H1 (cell line): Measurements from ENCODE around the gene SUDS3. TPM values are rescaled to one million over a fixed set of nuclear protein-coding genes. Genes with fewer than 3 reads are reported as not detected.

Source experiments
- CTCF ChIA-PET: fragments of 300-600 bp; sonication (Branson Sonifier 250); formaldehyde crosslinking; loops from one replicate; lab custom pipeline; 2021; ENCODE audit not compliant: partially characterized antibody; lab: Charles Lee
- POLR2A ChIA-PET: fragments of 300-600 bp; sonication (Branson Sonifier 250); formaldehyde crosslinking; loops from one replicate; lab custom pipeline; 2021; ENCODE audit warnings: inconsistent platforms; ENCODE audit not compliant: partially characterized antibody; lab: Charles Lee
- DNase-seq, 2 experiments: peaks; one replicate each; pipeline versions ENCODE4 v3.0.0 to v3.0.0-alpha.2; 2010 to 2022; ENCODE audit warnings: low spot score in 2 of 2, low read depth in 1 of 2, mixed read lengths in 1 of 2
- FAIRE-seq: peaks from 2 replicates; lab custom pipeline; 2011; peaks lifted over from hg19 to GRCh38; lab: Jason Lieb, UNC
- H2AFZ ChIP-seq: 2 replicates; pipeline ENCODE4 v1.8.1; 2012; ENCODE audit warnings: low read length, inconsistent platforms
- H2AK5ac ChIP-seq: 2 replicates; pipeline ENCODE4 v1.6.1; 2013; ENCODE audit warnings: low read depth, low read length
- H2BK120ac ChIP-seq: replicated peaks from 2 replicates; pipeline ENCODE3; 2013; ENCODE audit warnings: low read depth, low read length, inconsistent platforms
- H2BK12ac ChIP-seq: 2 replicates; pipeline ENCODE4 v1.6.1; 2013; ENCODE audit warnings: low read depth, low read length
- H2BK15ac ChIP-seq: 2 replicates; pipeline ENCODE4 v1.6.1; 2013; ENCODE audit warnings: low read length
- H2BK20ac ChIP-seq: 2 replicates; pipeline ENCODE4 v1.6.1; 2013; ENCODE audit warnings: low read length
- H2BK5ac ChIP-seq: 2 replicates; pipeline ENCODE4 v1.6.1; 2013; ENCODE audit warnings: low read depth, low read length
- H3K14ac ChIP-seq: 2 replicates; pipeline ENCODE4 v1.6.1; 2013; ENCODE audit warnings: inconsistent platforms; ENCODE audit not compliant: insufficient read length
- H3K18ac ChIP-seq: 2 replicates; pipeline ENCODE4 v1.6.1; 2013; ENCODE audit warnings: low read length; ENCODE audit errors: extremely low read depth
- H3K23ac ChIP-seq: 2 replicates; pipeline ENCODE4 v1.6.1; 2013; ENCODE audit warnings: inconsistent platforms; ENCODE audit not compliant: insufficient read length
- H3K23me2 ChIP-seq: 2 replicates; pipeline ENCODE4 v1.6.1; 2013; ENCODE audit warnings: low read depth, low read length
- H3K27ac ChIP-seq: 2 replicates; pipeline ENCODE4 v1.6.1; 2011; ENCODE audit warnings: low read depth, low read length, inconsistent platforms
- H3K27me3 ChIP-seq, 4 experiments: replicated peaks in 1 of 4; 1 replicate in 1 of 4; 2 replicates in 3 of 4; pipeline versions ENCODE4 v1.6.1 to v1.8.1; 2011 to 2013; ENCODE audit warnings: low read length in 3 of 4, mild to moderate bottlenecking in 3 of 4, inconsistent platforms in 2 of 4, mixed read lengths in 2 of 4, moderate library complexity in 1 of 4; ENCODE audit not compliant: control insufficient read depth in 3 of 4, insufficient read depth in 3 of 4; ENCODE audit errors: extremely low read depth in 1 of 4
- H3K36me3 ChIP-seq, 4 experiments: 2 replicates each; pipeline versions ENCODE4 v1.6.1 to v1.8.1; 2011 to 2013; ENCODE audit warnings: mild to moderate bottlenecking in 4 of 4, low read length in 3 of 4, moderate library complexity in 2 of 4, control low read depth in 1 of 4, inconsistent platforms in 1 of 4; ENCODE audit not compliant: insufficient read depth in 4 of 4, control insufficient read depth in 2 of 4
- H3K4ac ChIP-seq: replicated peaks from 2 replicates; pipeline ENCODE3; 2013; ENCODE audit warnings: low read length, low read depth, mixed read lengths, inconsistent platforms; ENCODE audit not compliant: insufficient read length
- H3K4me1 ChIP-seq, 4 experiments: replicated peaks in 1 of 4; 1 replicate in 1 of 4; 2 replicates in 3 of 4; pipeline versions ENCODE4 v1.6.1 to v1.8.1; 2011 to 2013; ENCODE audit warnings: low read length in 3 of 4, inconsistent platforms in 2 of 4, mixed read lengths in 1 of 4; ENCODE audit not compliant: insufficient read depth in 4 of 4, control insufficient read depth in 3 of 4
- H3K4me2 ChIP-seq, 2 experiments: 2 replicates each; pipeline versions ENCODE4 v1.6.1 to v1.8.1; 2011 to 2013; ENCODE audit warnings: low read depth in 2 of 2, low read length in 2 of 2, control low read depth in 1 of 2, inconsistent platforms in 1 of 2, mild to moderate bottlenecking in 1 of 2; ENCODE audit not compliant: insufficient read depth in 1 of 2
- H3K4me3 ChIP-seq, 4 experiments: fragments of 200-600, 300-600 bp in 1 of 4; sonication (generic), shearing (Covaris generic), sonication (Bioruptor Twin) in 1 of 4; 2 replicates each; pipeline versions ENCODE4 v1.5.1 to v1.8.1; 2011 to 2016; ENCODE audit warnings: low read length in 4 of 4, low read depth in 3 of 4, control low read depth in 2 of 4, inconsistent platforms in 2 of 4, mild to moderate bottlenecking in 2 of 4, mixed read lengths in 1 of 4, moderate library complexity in 1 of 4; ENCODE audit not compliant: insufficient read depth in 2 of 4; ENCODE audit errors: extremely low read depth in 1 of 4
- H3K56ac ChIP-seq: replicated peaks from 2 replicates; pipeline ENCODE3; 2013; ENCODE audit warnings: low read depth, mild to moderate bottlenecking, mixed read lengths, low read length, inconsistent platforms; ENCODE audit not compliant: insufficient read length
- H3K79me1 ChIP-seq: 2 replicates; pipeline ENCODE4 v1.6.1; 2013; ENCODE audit warnings: low read depth, low read length, control low read depth
- H3K79me2 ChIP-seq, 2 experiments: 2 replicates each; pipeline versions ENCODE4 v1.6.1 to v1.8.1; 2012 to 2013; ENCODE audit warnings: low read length in 2 of 2, mild to moderate bottlenecking in 2 of 2, inconsistent platforms in 1 of 2; ENCODE audit not compliant: insufficient read depth in 2 of 2, control insufficient read depth in 1 of 2
- H3K9ac ChIP-seq, 4 experiments: replicated peaks in 1 of 4; 1 replicate in 1 of 4; 2 replicates in 3 of 4; pipeline versions ENCODE4 v1.6.1 to v1.8.1; 2011 to 2013; ENCODE audit warnings: low read depth in 3 of 4, low read length in 3 of 4, control low read depth in 2 of 4, mild to moderate bottlenecking in 2 of 4, moderate library complexity in 2 of 4, inconsistent platforms in 1 of 4; ENCODE audit errors: extremely low read depth in 1 of 4
- H3K9me3 ChIP-seq, 2 experiments: 2 replicates each; pipeline versions ENCODE4 v1.6.1 to v1.8.1; 2012 to 2013; ENCODE audit warnings: mild to moderate bottlenecking in 2 of 2, moderate library complexity in 2 of 2, control low read depth in 1 of 2, inconsistent platforms in 1 of 2, low read depth in 1 of 2, low read length in 1 of 2, mixed read lengths in 1 of 2; ENCODE audit not compliant: insufficient read depth in 2 of 2
- H4K20me1 ChIP-seq, 2 experiments: replicated peaks in 1 of 2; 2 replicates each; pipeline versions ENCODE3 to v1.8.1; 2011 to 2013; ENCODE audit warnings: inconsistent platforms in 2 of 2, low read length in 2 of 2, mild to moderate bottlenecking in 1 of 2; ENCODE audit not compliant: insufficient read depth in 2 of 2, control insufficient read depth in 1 of 2
- H4K5ac ChIP-seq: 2 replicates; pipeline ENCODE4 v1.6.1; 2013; ENCODE audit warnings: low read length, low read depth, mixed read lengths, inconsistent platforms; ENCODE audit not compliant: insufficient read length
- H4K8ac ChIP-seq: 2 replicates; pipeline ENCODE4 v1.8.0; 2013; ENCODE audit warnings: mild to moderate bottlenecking, moderate library complexity, low read length, inconsistent platforms; ENCODE audit not compliant: insufficient read depth; ENCODE audit errors: extremely low read depth
- H4K91ac ChIP-seq: replicated peaks from 2 replicates; pipeline ENCODE3; 2013; ENCODE audit warnings: low read length, mixed read lengths, inconsistent platforms; ENCODE audit not compliant: insufficient read length
- BRCA1 ChIP-seq: IDR thresholded peaks from 2 replicates; pipeline ENCODE4 v1.6.1; 2012; ENCODE audit warnings: low read depth, low read length, improper control_type of control experiment
- CBX5 ChIP-seq: fragments of 300-800, 300-1000 bp; sonication (generic); IDR thresholded peaks from 2 replicates; pipeline ENCODE4 v1.7.1; 2016; ENCODE audit warnings: antibody characterized with exemption, low read length, low read depth
- CHD1 ChIP-seq: IDR thresholded peaks from 2 replicates; pipeline ENCODE4 v1.6.1; 2012; ENCODE audit warnings: low read depth, low read length, improper control_type of control experiment
- CHD2 ChIP-seq: IDR thresholded peaks from 2 replicates; pipeline ENCODE4 v1.6.1; 2012; ENCODE audit warnings: low read length, improper control_type of control experiment
- CTCF ChIP-seq, 3 experiments: IDR thresholded peaks; 1 replicate in 2 of 3; 2 replicates in 1 of 3; pipeline versions ENCODE4 v1.5.1 to v1.6.1; 2011; ENCODE audit warnings: low read length in 3 of 3, mild to moderate bottlenecking in 3 of 3, inconsistent platforms in 2 of 3, low read depth in 1 of 3, moderate library complexity in 1 of 3; ENCODE audit not compliant: insufficient read depth in 1 of 3; ENCODE audit errors: control extremely low read depth in 1 of 3
- EZH2 ChIP-seq: fragments of 200-600 bp; sonication (generic); IDR thresholded peaks from 2 replicates; pipeline ENCODE4 v1.7.1; 2012; ENCODE audit warnings: low read depth, mild to moderate bottlenecking, moderate library complexity, low read length, inconsistent platforms; ENCODE audit not compliant: severe bottlenecking
- GTF2F1 ChIP-seq: IDR thresholded peaks from 2 replicates; pipeline ENCODE4 v1.6.1; 2012; ENCODE audit warnings: low read depth, low read length, improper control_type of control experiment, borderline replicate concordance
- KDM1A ChIP-seq: fragments of 200-600, 300-600 bp; sonication (generic); IDR thresholded peaks from 2 replicates; pipeline ENCODE4 v1.7.1; 2016; ENCODE audit warnings: mild to moderate bottlenecking, low read length, borderline replicate concordance
- RBBP5 ChIP-seq: IDR thresholded peaks from 2 replicates; pipeline ENCODE4 v1.7.1; 2012; ENCODE audit warnings: low read depth, mild to moderate bottlenecking, inconsistent platforms, low read length, moderate library complexity, borderline replicate concordance
- RFX5 ChIP-seq: IDR thresholded peaks from 2 replicates; pipeline ENCODE4 v1.6.1; 2011; ENCODE audit warnings: low read depth, low read length, improper control_type of control experiment, borderline replicate concordance
- SRF ChIP-seq: IDR thresholded peaks from 2 replicates; pipeline ENCODE4 v1.6.1; 2011; ENCODE audit warnings: mild to moderate bottlenecking, low read depth, low read length, moderate library complexity
- ZNF274 ChIP-seq: IDR thresholded peaks from 2 replicates; pipeline ENCODE4 v1.7.0; 2012; ENCODE audit warnings: low read length, borderline replicate concordance; ENCODE audit errors: extremely low read depth
- WGBS, 2 experiments: shearing (Covaris generic) in 1 of 2; methylation state at CpG; one replicate each; pipeline versions ENCODE4 v1.1.6 to v1.1.7; 2013 to 2015; ENCODE audit warnings: low lambda C conversion rate in 2 of 2, mixed read lengths in 2 of 2, inconsistent platforms in 1 of 2, low coverage in 1 of 2, missing lambda C conversion rate in 1 of 2; ENCODE audit not compliant: insufficient replicate concordance in 2 of 2, insufficient coverage in 1 of 2, insufficient read length in 1 of 2; ENCODE audit errors: extremely low coverage in 1 of 2, missing lambda C conversion rate in 1 of 2; 5-methylcytosine and 5-hydroxymethylcytosine counted together
- polyA plus RNA-seq, 7 experiments: library from polyadenylated mRNA; depleted of rRNA in 3 of 7; stranded (reverse) in 5 of 7; unstranded in 2 of 7; fragments of >200 nt in 5 of 7; fragments of 200-250 nt in 2 of 7; gene quantifications; 1 replicate in 5 of 7; 2 replicates in 1 of 7; 4 replicates in 1 of 7; pipeline versions ENCODE4 v1.2.1 to v1.2.3, GENCODE V29; 2011 to 2013; ENCODE audit warnings: missing spikeins in 2 of 7, mixed read lengths in 2 of 7
- total RNA-seq: library from RNA; stranded (reverse); fragmentation: NEBNext Ultra II Directional; extraction: Animal tissue kit (Norgen Biotek cat#: 25700); gene quantifications from 2 replicates; pipeline ENCODE4 v1.2.1, GENCODE V29; 2021

Gene SUDS3
- total and polyA plus RNA-seq, 2 of the 8 experiments (the other 6 are each of a cell fraction or from before 2014, with no cell fraction given) = 30.0 to 58.7 TPM

GRCh38 chr12:118398940-118399339 is 22.6 kb downstream of the SUDS3 start:
- Histone ChIP-seq H2BK120ac (no peak overlapping the region), H3K27ac (0 out of 2 replicates have a peak overlapping the region, but pooled peaks have one; percentile 4)
- CTCF ChIA-PET = interaction anchor here (1.3 kb wide), 1 partner anchor 21 kb away, joined by 3 read pairs; no protein-coding TSS in a partner anchor
- TF ChIP-seq ZNF274 (no peak), RBBP5 (no peak), CHD1 (no peak), GTF2F1 (no peak), CHD2 (no peak), EZH2 (no peak), CTCF (IDR thresholded peaks at IDR 0.05; ENCODE audit: control extremely low read depth in 1 of 3, insufficient read depth in 1 of 3, low read depth in 1 of 3, low read length in 3 of 3) (no peak), CBX5 (no peak), KDM1A (no peak), SRF (no peak), RFX5 (no peak), BRCA1 (no peak)

More at GRCh38 chr12:118398940-118399339, 22.6 kb downstream of the SUDS3 start:
- H3K79me2 ChIP-seq = no peaks in the 10 kb centered on the region
- no peak overlapping the region for H3K18ac ChIP-seq
- H2BK5ac ChIP-seq = no peak overlapping the region; the same call in 1 of the 2 replicates
- DNase-seq = no peak
- no peak overlapping the region for H2AFZ ChIP-seq
- H4K5ac ChIP-seq = no peak overlapping the region
- no peaks in the 10 kb centered on the region for H3K9me3 ChIP-seq
- no peaks in the 10 kb centered on the region for H3K27me3 ChIP-seq
- no peak overlapping the region for H3K23ac ChIP-seq
- H3K56ac ChIP-seq = no peak overlapping the region
- no peak overlapping the region for H3K4me3 ChIP-seq
- H3K4me1 ChIP-seq = no peaks in the 10 kb centered on the region
- H4K20me1 ChIP-seq = peaks cover 0 to 5% of the 10 kb centered on the region in 2 experiments
- no peak overlapping the region for H3K9ac ChIP-seq
- no peak overlapping the region for H3K14ac ChIP-seq
- H2AK5ac ChIP-seq = no peak overlapping the region
- FAIRE-seq = no peak
- H2BK20ac ChIP-seq = no peak overlapping the region
- POLR2A ChIA-PET = interaction anchor here (1.1 kb wide), 1 partner anchor 228 kb away, joined by 3 read pairs; no protein-coding TSS in a partner anchor
- peaks cover 13 to 63% (median 47%) of the 10 kb centered on the region in 4 experiments for H3K36me3 ChIP-seq
- no peaks in the 10 kb centered on the region; the same call in none of the 2 replicates for H3K79me1 ChIP-seq
- 96% methylated on average over 5 of the region's 5 CpGs; no CpG with 5 or more reads in 1 of the 2 experiments for WGBS, 2 experiments
- H4K8ac ChIP-seq = no peak overlapping the region
- H2BK15ac ChIP-seq = no peak overlapping the region
- no peaks in the 10 kb centered on the region for H3K23me2 ChIP-seq
- H3K4ac ChIP-seq = no peak overlapping the region
- H3K4me2 ChIP-seq = no peak overlapping the region
- no peak overlapping the region for H4K91ac ChIP-seq
- no peak overlapping the region for H2BK12ac ChIP-seq
